Measurements from ENCODE around the gene AK1. TPM values are rescaled to one million over a fixed set of nuclear protein-coding genes. Genes with fewer than 3 reads are reported as not detected.

AK1 gene
- total RNA-seq, 1 experiment from 2014 or later = 35.8 TPM

DNA sequence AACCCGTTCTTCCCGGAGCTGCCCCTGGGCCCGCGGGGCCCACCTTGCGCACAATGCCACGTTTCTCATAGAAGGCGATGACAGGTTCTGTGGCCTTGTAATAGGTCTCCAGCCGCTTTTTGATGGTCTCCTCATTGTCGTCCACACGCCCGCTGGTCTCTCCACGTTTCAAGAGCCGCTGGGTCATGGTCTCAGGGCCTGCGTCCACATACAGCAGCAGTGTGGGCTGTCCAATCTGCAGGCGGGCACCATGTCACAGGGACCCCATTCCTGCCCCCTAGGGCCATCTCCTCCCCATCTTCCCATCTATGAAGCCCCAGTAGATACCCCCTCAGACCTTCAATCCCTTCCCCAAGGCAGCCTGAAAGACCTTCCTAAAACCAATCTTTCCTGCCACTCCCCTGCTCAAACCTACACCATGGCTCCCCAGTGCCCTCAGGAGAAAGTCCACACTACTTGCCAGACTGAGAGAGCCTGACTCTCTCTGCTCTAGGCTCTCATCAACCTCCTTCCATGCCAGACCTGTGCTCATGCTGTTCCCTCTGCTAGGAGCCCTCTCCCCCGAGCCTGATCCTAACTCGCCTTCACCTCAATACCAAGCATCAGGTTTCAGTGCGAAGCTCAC is 9.1 kb downstream of the AK1 start:
- no TSS peak for BruUV-seq (replicated peaks)
- POLR2A ChIA-PET (ENCODE audit: low non-redundant PET) = no interaction called here
- no peaks in the 10 kb centered on the region for H3K27me3 ChIP-seq (replicated peaks; ENCODE audit: insufficient read depth, low read depth, low read length, poor library complexity)
- intact Hi-C loops (cut with micrococcal nuclease; ENCODE audit: unreplicated experiment) = loop anchor here (5.0 kb wide), 1 partner anchor 81 kb away; the partner anchor contains the start of gene CDK9
- H3K9me3 ChIP-seq (ENCODE audit: low read depth, low read length, poor library complexity, severe bottlenecking) = no peaks in the 10 kb centered on the region
- CTCF ChIA-PET = interaction anchor here (0.5 to 2.3 kb wide), 3 partner anchors 14 to 364 kb away, joined by 5 to 7 read pairs (median 7); partner anchors contain the start of genes ENG and TOR2A
- TF ChIP-seq EZH2 (IDR thresholded peaks at IDR 0.05; ENCODE audit: borderline replicate concordance, low read depth, low read length, poor library complexity, severe bottlenecking) = no peak
- TF ChIP-seq CTCF (conservative IDR thresholded peaks at IDR 0.05; ENCODE audit: low read depth, low read length) = no peak
- H3K27ac ChIP-seq (ENCODE audit: low read depth, low read length, poor library complexity, severe bottlenecking) = no peak overlapping the region
- no peaks in the 10 kb centered on the region for H3K4me1 ChIP-seq (ENCODE audit: insufficient read depth, low read length, poor library complexity, severe bottlenecking)
- H3K4me3 ChIP-seq (ENCODE audit: low read depth, low read length, poor library complexity, severe bottlenecking) = no peak overlapping the region
- DNase-seq (ENCODE audit: low spot score) = no peak
- no peaks in the 10 kb centered on the region for H3K36me3 ChIP-seq (ENCODE audit: insufficient read depth, low read length, poor library complexity, severe bottlenecking)

DNA sequence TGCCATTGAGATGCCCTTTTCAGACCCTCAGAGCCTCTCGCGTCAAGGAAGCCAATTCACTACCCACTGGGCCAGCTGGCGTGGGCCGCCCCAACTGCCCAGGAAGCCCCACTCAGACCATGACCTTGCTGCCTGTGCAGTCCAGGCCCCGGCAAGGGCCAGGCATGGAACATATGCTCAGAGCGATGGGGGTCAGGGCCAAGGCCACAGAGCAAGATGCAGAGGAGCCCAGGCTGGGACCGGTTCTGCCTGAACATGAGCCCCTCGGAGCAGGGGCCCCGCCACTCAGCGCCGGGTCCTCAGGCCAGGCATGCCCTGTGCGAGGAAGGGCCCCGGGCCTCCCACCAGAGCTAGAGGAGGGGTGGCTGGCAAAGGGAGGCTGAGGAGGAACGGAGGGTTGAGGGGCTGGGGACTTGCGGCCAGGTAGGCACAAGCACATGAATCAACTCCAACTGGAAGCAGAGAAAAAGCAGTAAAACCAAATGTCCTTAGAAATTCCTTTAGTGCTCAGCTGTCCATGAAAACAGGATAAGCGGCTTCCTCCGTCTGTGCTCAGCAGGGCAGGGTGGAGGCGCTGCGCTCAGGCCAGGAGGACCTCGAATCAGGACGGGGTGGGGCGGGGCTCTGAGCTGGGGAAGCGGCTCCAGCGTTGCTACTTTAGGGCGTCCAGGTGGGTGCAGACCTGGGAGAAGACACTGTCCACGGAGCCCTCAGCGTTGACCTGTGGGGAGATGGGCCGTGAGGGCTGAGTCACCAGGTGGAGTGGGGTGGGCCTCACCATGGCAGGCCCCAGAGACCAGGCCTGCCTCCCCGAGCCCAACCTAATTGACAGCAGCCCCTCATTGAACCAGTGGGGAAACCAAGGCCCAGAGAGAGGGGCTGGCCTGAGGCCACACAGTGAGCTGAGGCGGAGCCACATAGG is 9.9 kb downstream of the AK1 start:
- no peak overlapping the region for H3K4me3 ChIP-seq (ENCODE audit: low read depth, low read length, poor library complexity, severe bottlenecking)
- no peaks in the 10 kb centered on the region for H3K4me1 ChIP-seq (ENCODE audit: insufficient read depth, low read length, poor library complexity, severe bottlenecking)
- ChIA-PET CTCF (interaction anchor here (0.5 kb wide), 1 partner anchor 363 kb away, joined by 5 read pairs; no protein-coding TSS in a partner anchor), POLR2A (ENCODE audit: low non-redundant PET) (no interaction called here)
- no peak for DNase-seq (ENCODE audit: low spot score)
- no peaks in the 10 kb centered on the region for H3K27me3 ChIP-seq (replicated peaks; ENCODE audit: insufficient read depth, low read depth, low read length, poor library complexity)
- H3K36me3 ChIP-seq (ENCODE audit: insufficient read depth, low read length, poor library complexity, severe bottlenecking) = no peaks in the 10 kb centered on the region
- no TSS peak for BruUV-seq (replicated peaks)
- no peaks in the 10 kb centered on the region for H3K9me3 ChIP-seq (ENCODE audit: low read depth, low read length, poor library complexity, severe bottlenecking)
- no peak for TF ChIP-seq CTCF (conservative IDR thresholded peaks at IDR 0.05; ENCODE audit: low read depth, low read length)
- TF ChIP-seq EZH2 (IDR thresholded peaks at IDR 0.05; ENCODE audit: borderline replicate concordance, low read depth, low read length, poor library complexity, severe bottlenecking) = no peak
- intact Hi-C loops (cut with micrococcal nuclease; ENCODE audit: unreplicated experiment) = loop anchor here (5.0 kb wide), 1 partner anchor 80 kb away; the partner anchor contains the start of gene CDK9
- no peak overlapping the region for H3K27ac ChIP-seq (ENCODE audit: low read depth, low read length, poor library complexity, severe bottlenecking)

DNA sequence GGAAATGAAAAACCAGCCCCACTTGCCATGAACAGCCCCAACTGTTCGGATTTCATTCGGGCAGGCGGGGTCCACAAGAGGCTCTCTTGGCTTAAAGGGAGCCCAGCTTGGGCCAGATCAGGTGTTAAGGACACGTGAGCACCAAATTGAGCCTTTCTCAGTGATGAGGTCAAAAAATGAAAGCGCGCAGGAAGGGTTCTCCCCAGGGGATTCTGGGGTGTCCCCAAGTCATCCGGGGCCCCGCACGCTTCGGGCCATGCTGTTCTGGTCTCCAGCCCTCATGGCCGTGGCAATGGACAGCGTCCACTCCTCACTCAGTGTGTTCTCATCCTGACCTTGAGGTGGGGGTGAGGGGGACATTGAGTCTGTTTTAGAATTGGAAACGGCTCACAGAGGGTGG is 10.9 kb downstream of the AK1 start:
- H3K4me1 ChIP-seq (ENCODE audit: insufficient read depth, low read length, poor library complexity, severe bottlenecking) = no peaks in the 10 kb centered on the region
- intact Hi-C loops (cut with micrococcal nuclease; ENCODE audit: unreplicated experiment) = loop anchor here (5.0 kb wide), 1 partner anchor 79 kb away; the partner anchor contains the start of gene CDK9
- H3K27ac ChIP-seq (ENCODE audit: low read depth, low read length, poor library complexity, severe bottlenecking) = no peak overlapping the region
- BruUV-seq (replicated peaks) = no TSS peak
- H3K4me3 ChIP-seq (ENCODE audit: low read depth, low read length, poor library complexity, severe bottlenecking) = no peak overlapping the region
- POLR2A ChIA-PET (ENCODE audit: low non-redundant PET) = no interaction called here
- no peaks in the 10 kb centered on the region for H3K9me3 ChIP-seq (ENCODE audit: low read depth, low read length, poor library complexity, severe bottlenecking)
- DNase-seq (ENCODE audit: low spot score) = no peak
- CTCF ChIA-PET = no interaction called here
- no peaks in the 10 kb centered on the region for H3K27me3 ChIP-seq (replicated peaks; ENCODE audit: insufficient read depth, low read depth, low read length, poor library complexity)
- TF ChIP-seq CTCF (conservative IDR thresholded peaks at IDR 0.05; ENCODE audit: low read depth, low read length) (no peak), EZH2 (IDR thresholded peaks at IDR 0.05; ENCODE audit: borderline replicate concordance, low read depth, low read length, poor library complexity, severe bottlenecking) (no peak)
- no peaks in the 10 kb centered on the region for H3K36me3 ChIP-seq (ENCODE audit: insufficient read depth, low read length, poor library complexity, severe bottlenecking)
